ENCODE measurements around the gene KRT15.

KRT15 gene

GRCh38 chr17:41556931-41557330 is 38.2 kb upstream of the KRT15 start:
- TF ChIP-seq CTCF (IDR thresholded peaks at IDR 0.05; ENCODE audit: low read depth, low read length), result no peak
- Histone ChIP-seq H3K27me3 (no peaks in the 10 kb centered on the region), H3K4me1 (0 out of 2 replicates have a peak, but pooled peaks cover 5% of the 10 kb centered on the region), H3K9me3 (no peaks in the 10 kb centered on the region), H3K4me3 (ENCODE audit: low read depth, low read length) (no peak overlapping the region), H3K36me3 (no peaks in the 10 kb centered on the region)
- no peak for DNase-seq

- TF ChIP-seq CTCF (IDR thresholded peaks at IDR 0.05; ENCODE audit: low read depth, low read length), result no peak
Measured at GRCh38 chr17:41556306-41556705, 37.6 kb upstream of the KRT15 start.

GRCh38 chr17:41555105-41555887 is 36.6 kb upstream of the KRT15 start:
- no peak for DNase-seq
- no peaks in the 10 kb centered on the region for H3K9me3 ChIP-seq
- no peaks in the 10 kb centered on the region for H3K36me3 ChIP-seq
- H3K4me1 ChIP-seq, result 0 out of 2 replicates have a peak, but pooled peaks cover 5% of the 10 kb centered on the region
- H3K27me3 ChIP-seq, result no peaks in the 10 kb centered on the region
- H3K4me3 ChIP-seq (ENCODE audit: low read depth, low read length), result no peak overlapping the region
- no peak for TF ChIP-seq CTCF (IDR thresholded peaks at IDR 0.05; ENCODE audit: low read depth, low read length)

More at GRCh38 chr17:41556306-41556705, 37.6 kb upstream of the KRT15 start:
- H3K9me3 ChIP-seq, result no peaks in the 10 kb centered on the region
- no peaks in the 10 kb centered on the region for H3K27me3 ChIP-seq
- no peak overlapping the region for H3K4me3 ChIP-seq (ENCODE audit: low read depth, low read length)
- no peaks in the 10 kb centered on the region for H3K36me3 ChIP-seq
- no peak for DNase-seq
- H3K4me1 ChIP-seq, result 0 out of 2 replicates have a peak, but pooled peaks cover 5% of the 10 kb centered on the region

GRCh38 chr17:41553987-41554680 is 35.4 kb upstream of the KRT15 start:
- TF ChIP-seq CTCF (IDR thresholded peaks at IDR 0.05; ENCODE audit: low read depth, low read length), result no peak

GRCh38 chr17:41553176-41553575 is 34.5 kb upstream of the KRT15 start:
- DNase-seq, result no peak
- Histone ChIP-seq H3K36me3 (no peaks in the 10 kb centered on the region), H3K9me3 (no peaks in the 10 kb centered on the region), H3K4me1 (peaks cover 10% of the 10 kb centered on the region), H3K4me3 (ENCODE audit: low read depth, low read length) (no peak overlapping the region), H3K27me3 (no peaks in the 10 kb centered on the region)
- TF ChIP-seq CTCF (IDR thresholded peaks at IDR 0.05; ENCODE audit: low read depth, low read length), result no peak

More at GRCh38 chr17:41553987-41554680, 35.4 kb upstream of the KRT15 start:
- no peak for DNase-seq
- no peaks in the 10 kb centered on the region for H3K36me3 ChIP-seq
- no peak overlapping the region for H3K4me3 ChIP-seq (ENCODE audit: low read depth, low read length)
- no peaks in the 10 kb centered on the region; the same call in 1 of the 2 replicates for H3K4me1 ChIP-seq
- no peaks in the 10 kb centered on the region for H3K27me3 ChIP-seq
- no peaks in the 10 kb centered on the region for H3K9me3 ChIP-seq

- Histone ChIP-seq H3K27me3 (no peaks in the 10 kb centered on the region), H3K9me3 (no peaks in the 10 kb centered on the region), H3K4me1 (peaks cover 13% of the 10 kb centered on the region), H3K4me3 (ENCODE audit: low read depth, low read length) (no peak overlapping the region), H3K36me3 (no peaks in the 10 kb centered on the region)
- no peak for TF ChIP-seq CTCF (IDR thresholded peaks at IDR 0.05; ENCODE audit: low read depth, low read length)
- DNase-seq, result no peak
Measured at GRCh38 chr17:41552455-41552854, 33.8 kb upstream of the KRT15 start.

Data from BE2C (cell line).